H9 (cell line): ENCODE results near the gene SAP25. TPM values are rescaled to one million over a fixed set of nuclear protein-coding genes. Genes with fewer than 3 reads are reported as not detected.

Experiments used
- DNase-seq: peaks from one replicate; pipeline ENCODE4 v3.0.0-alpha.2; 2017
- H2AFZ ChIP-seq: one replicate; pipeline ENCODE4 v1.6.1; 2013; ENCODE audit warnings: mild to moderate bottlenecking, low read length, control low read depth, moderate library complexity
- H2AK5ac ChIP-seq: 2 replicates; pipeline ENCODE4 v1.6.1; 2013; ENCODE audit warnings: low read length, control low read depth, mixed read lengths; ENCODE audit not compliant: insufficient read length
- H2BK120ac ChIP-seq: one replicate; pipeline ENCODE4 v1.6.1; 2013; ENCODE audit warnings: low read depth, mild to moderate bottlenecking, low read length, control low read depth, inconsistent platforms; ENCODE audit not compliant: poor library complexity, severe bottlenecking
- H2BK12ac ChIP-seq: 2 replicates; pipeline ENCODE4 v1.6.1; 2013; ENCODE audit warnings: low read length, control low read depth, mixed read lengths, low read depth; ENCODE audit not compliant: insufficient read length
- H2BK15ac ChIP-seq: 2 replicates; pipeline ENCODE4 v1.6.1; 2013; ENCODE audit warnings: low read depth, low read length, control low read depth
- H2BK20ac ChIP-seq: one replicate; pipeline ENCODE4 v1.6.1; 2013; ENCODE audit warnings: low read depth, mild to moderate bottlenecking, low read length, control low read depth, inconsistent platforms; ENCODE audit not compliant: poor library complexity, severe bottlenecking
- H2BK5ac ChIP-seq: 2 replicates; pipeline ENCODE4 v1.6.1; 2013; ENCODE audit warnings: low read length, control low read depth, mixed read lengths; ENCODE audit not compliant: insufficient read length
- H3K14ac ChIP-seq: 2 replicates; pipeline ENCODE4 v1.6.1; 2013; ENCODE audit warnings: low read length, control low read depth; ENCODE audit not compliant: insufficient read depth
- H3K18ac ChIP-seq: 2 replicates; pipeline ENCODE4 v1.6.1; 2013; ENCODE audit warnings: low read depth, mild to moderate bottlenecking, mixed read lengths, low read length, control low read depth; ENCODE audit not compliant: insufficient read length
- H3K23ac ChIP-seq: 2 replicates; pipeline ENCODE4 v1.6.1; 2013; ENCODE audit warnings: low read length, control low read depth, mixed read lengths, low read depth; ENCODE audit not compliant: insufficient read length
- H3K23me2 ChIP-seq: 2 replicates; pipeline ENCODE4 v1.6.1; 2013; ENCODE audit warnings: low read depth, mild to moderate bottlenecking, mixed read lengths, low read length, control low read depth; ENCODE audit not compliant: insufficient read length, poor library complexity, severe bottlenecking
- H3K27ac ChIP-seq: 2 replicates; pipeline ENCODE4 v1.5.1; 2013; ENCODE audit warnings: low read length, control low read depth, mixed read lengths, low read depth; ENCODE audit not compliant: insufficient read length
- H3K27me3 ChIP-seq: 2 replicates; pipeline ENCODE4 v1.6.1; 2013; ENCODE audit warnings: low read length, control low read depth, inconsistent platforms; ENCODE audit not compliant: insufficient read depth
- H3K4ac ChIP-seq: 2 replicates; pipeline ENCODE4 v1.6.1; 2013; ENCODE audit warnings: low read depth, mild to moderate bottlenecking, control low read depth, inconsistent platforms, low read length, moderate library complexity
- H3K4me1 ChIP-seq: 2 replicates; pipeline ENCODE4 v1.6.1; 2013; ENCODE audit warnings: low read length, control low read depth, inconsistent platforms; ENCODE audit not compliant: insufficient read depth
- H3K4me2 ChIP-seq: 2 replicates; pipeline ENCODE4 v1.6.1; 2013; ENCODE audit warnings: low read length, control low read depth, mixed read lengths; ENCODE audit not compliant: insufficient read length, insufficient read depth
- H3K56ac ChIP-seq: 2 replicates; pipeline ENCODE4 v1.6.1; 2013; ENCODE audit warnings: low read depth, mild to moderate bottlenecking, mixed read lengths, low read length, control low read depth; ENCODE audit not compliant: insufficient read length
- H3K79me1 ChIP-seq: 2 replicates; pipeline ENCODE4 v1.6.1; 2013; ENCODE audit warnings: low read depth, mild to moderate bottlenecking, moderate library complexity, low read length, control low read depth, inconsistent platforms; ENCODE audit not compliant: insufficient read depth, poor library complexity, severe bottlenecking
- H3K79me2 ChIP-seq: 2 replicates; pipeline ENCODE4 v1.6.1; 2013; ENCODE audit warnings: low read length, control low read depth, inconsistent platforms; ENCODE audit not compliant: insufficient read depth
- H3K9ac ChIP-seq: 2 replicates; pipeline ENCODE4 v1.6.1; 2013; ENCODE audit warnings: low read length, control low read depth, mixed read lengths; ENCODE audit not compliant: insufficient read length; ENCODE audit errors: extremely low read depth
- H3K9me3 ChIP-seq: one replicate; pipeline ENCODE4 v1.6.1; 2013; ENCODE audit warnings: low read depth, low read length, inconsistent platforms; ENCODE audit not compliant: control insufficient read depth
- H3T11ph ChIP-seq: one replicate; pipeline ENCODE4 v1.6.1; 2013; ENCODE audit warnings: mild to moderate bottlenecking, low read length, control low read depth, inconsistent platforms
- H4K20me1 ChIP-seq: one replicate; pipeline ENCODE4 v1.6.1; 2013; ENCODE audit not compliant: control insufficient read depth, insufficient read length, insufficient read depth
- H4K5ac ChIP-seq: 2 replicates; pipeline ENCODE4 v1.6.1; 2013; ENCODE audit warnings: low read depth, mild to moderate bottlenecking, mixed read lengths, low read length, control low read depth; ENCODE audit not compliant: insufficient read length
- H4K8ac ChIP-seq: replicated peaks from 2 replicates; pipeline ENCODE4 v1.6.1; 2013; ENCODE audit warnings: low read length, control low read depth, mixed read lengths, low read depth; ENCODE audit not compliant: insufficient read length
- H4K91ac ChIP-seq: 2 replicates; pipeline ENCODE4 v1.6.1; 2013; ENCODE audit warnings: low read depth, mild to moderate bottlenecking, moderate library complexity, mixed read lengths, low read length, control low read depth; ENCODE audit not compliant: insufficient read length
- H3K27ac Mint-ChIP-seq, 3 experiments: 2 replicates in 2 of 3; 3 replicates in 1 of 3; pipeline ENCODE4 v1.8.0; 2020 to 2021; ENCODE audit warnings: mixed read lengths in 3 of 3, mild to moderate bottlenecking in 1 of 3, moderate library complexity in 1 of 3
- H3K27me3 Mint-ChIP-seq: 2 replicates; pipeline ENCODE4 v1.8.0; 2021; ENCODE audit warnings: low read depth, mild to moderate bottlenecking, moderate library complexity, mixed read lengths
- H3K36me3 Mint-ChIP-seq, 3 experiments: 2 replicates in 2 of 3; 3 replicates in 1 of 3; pipeline ENCODE4 v1.8.0; 2020 to 2021; ENCODE audit warnings: low read depth in 3 of 3, mixed read lengths in 3 of 3; ENCODE audit not compliant: insufficient read depth in 1 of 3
- H3K4me1 Mint-ChIP-seq, 2 experiments: 2 replicates each; pipeline ENCODE4 v1.8.0; 2020; ENCODE audit warnings: mixed read lengths in 2 of 2
- H3K4me3 Mint-ChIP-seq, 2 experiments: 2 replicates in 1 of 2; 3 replicates in 1 of 2; pipeline ENCODE4 v1.8.0; 2020 to 2021; ENCODE audit warnings: mild to moderate bottlenecking in 2 of 2, mixed read lengths in 2 of 2, moderate library complexity in 1 of 2
- H3K9me3 Mint-ChIP-seq, 2 experiments: 2 replicates in 1 of 2; 3 replicates in 1 of 2; pipeline ENCODE4 v1.8.0; 2020; ENCODE audit warnings: mild to moderate bottlenecking in 2 of 2, mixed read lengths in 2 of 2, moderate library complexity in 1 of 2
- WGBS: extraction: QIAGEN DNeasy Blood & Tissue Kit; methylation state at CpG from one replicate; pipeline ENCODE4 v1.1.7; 2013; ENCODE audit warnings: missing lambda C conversion rate, low lambda C conversion rate, mixed read lengths; ENCODE audit not compliant: insufficient read length; ENCODE audit errors: extremely low coverage; 5-methylcytosine and 5-hydroxymethylcytosine counted together
- total RNA-seq: library from RNA; stranded (reverse); gene quantifications from 2 replicates; pipeline ENCODE4 v1.2.1, GENCODE V29; 2021
- TF ChIP-seq, protein P1 (sequence below): fragments of 200-600 bp; sonication (generic); conservative IDR thresholded peaks from 3 replicates; pipeline ENCODE4 v1.8.0; 2021; ENCODE audit warnings: antibody characterized with exemption, mild to moderate bottlenecking

Gene SAP25
- total RNA-seq, 1 experiment from 2014 or later: 4.2 TPM

DNA sequence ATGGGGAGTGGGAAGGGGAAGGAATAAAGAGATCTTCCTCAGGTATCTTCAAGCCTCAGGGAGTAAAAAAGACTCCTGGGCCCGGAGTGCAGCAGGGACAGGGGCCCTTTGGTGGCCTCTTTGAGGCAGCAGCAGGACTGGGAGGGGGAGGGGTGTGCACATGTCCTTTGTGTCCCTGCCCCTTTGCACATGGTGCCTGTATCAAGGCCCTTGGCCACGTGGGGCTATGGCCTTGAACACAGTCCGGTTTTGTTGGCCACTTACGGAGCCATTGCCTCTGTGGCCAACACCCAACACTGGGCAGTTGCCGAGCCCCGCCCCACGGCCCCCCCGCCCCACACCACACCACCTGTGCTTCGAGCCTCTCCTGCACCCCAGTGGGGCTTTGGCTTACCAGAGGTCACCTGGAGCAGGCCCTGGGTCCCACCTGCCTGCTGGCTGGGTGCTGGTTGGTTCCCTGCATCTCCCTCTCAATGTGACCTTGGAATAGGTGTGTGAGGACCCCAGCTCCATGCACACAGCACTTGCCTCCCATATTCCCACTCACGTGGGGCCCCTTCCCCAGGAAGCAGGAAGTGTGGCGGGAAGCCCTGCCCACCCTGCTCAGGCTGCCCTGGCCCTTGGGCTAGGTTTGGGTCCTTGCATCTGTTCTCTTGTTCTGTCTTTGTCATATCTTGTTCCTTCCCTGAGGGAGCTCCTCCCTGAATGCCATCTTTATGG, 5.4 kb downstream of the SAP25 start:
- Histone ChIP-seq H2BK12ac (no peak overlapping the region), H3K9me3 (no peaks in the 10 kb centered on the region), H2BK120ac (no peak overlapping the region), H2BK20ac (no peak overlapping the region), H3K56ac (no peak overlapping the region), H3K4me2 (no peak overlapping the region), H2BK15ac (no peak overlapping the region), H3K4me1 (peaks cover 9% of the 10 kb centered on the region; the same call in 1 of the 2 replicates), H4K91ac (no peak overlapping the region), H2AFZ (no peak overlapping the region), H2BK5ac (no peak overlapping the region), H3K9ac (no peak overlapping the region), H3K23ac (no peak overlapping the region), H2AK5ac (no peak overlapping the region), H3K79me2 (no peaks in the 10 kb centered on the region), H4K8ac (no peak overlapping the region), H3K27ac (no peak overlapping the region), H3K79me1 (no peaks in the 10 kb centered on the region), H3K23me2 (peaks cover 9% of the 10 kb centered on the region), H3T11ph (no peak overlapping the region), H3K18ac (no peak overlapping the region), H4K20me1 (no peaks in the 10 kb centered on the region), H3K27me3 (no peaks in the 10 kb centered on the region), H3K4ac (no peak overlapping the region), H4K5ac (no peak overlapping the region), H3K14ac (no peak overlapping the region)
- WGBS: no CpG with 5 or more reads among the region's 11 CpGs
- H3K4me3 Mint-ChIP-seq: peak overlapping the region in 1 of 2 experiments; percentile 7; a peak in 1 of 5 replicates
- H3K4me1 Mint-ChIP-seq: peaks cover 34 to 43% of the 10 kb centered on the region in 2 experiments
- peaks cover 5% of the 10 kb centered on the region for H3K27me3 Mint-ChIP-seq
- H3K27ac Mint-ChIP-seq: no peak overlapping the region
- TF ChIP-seq, protein P1, sequence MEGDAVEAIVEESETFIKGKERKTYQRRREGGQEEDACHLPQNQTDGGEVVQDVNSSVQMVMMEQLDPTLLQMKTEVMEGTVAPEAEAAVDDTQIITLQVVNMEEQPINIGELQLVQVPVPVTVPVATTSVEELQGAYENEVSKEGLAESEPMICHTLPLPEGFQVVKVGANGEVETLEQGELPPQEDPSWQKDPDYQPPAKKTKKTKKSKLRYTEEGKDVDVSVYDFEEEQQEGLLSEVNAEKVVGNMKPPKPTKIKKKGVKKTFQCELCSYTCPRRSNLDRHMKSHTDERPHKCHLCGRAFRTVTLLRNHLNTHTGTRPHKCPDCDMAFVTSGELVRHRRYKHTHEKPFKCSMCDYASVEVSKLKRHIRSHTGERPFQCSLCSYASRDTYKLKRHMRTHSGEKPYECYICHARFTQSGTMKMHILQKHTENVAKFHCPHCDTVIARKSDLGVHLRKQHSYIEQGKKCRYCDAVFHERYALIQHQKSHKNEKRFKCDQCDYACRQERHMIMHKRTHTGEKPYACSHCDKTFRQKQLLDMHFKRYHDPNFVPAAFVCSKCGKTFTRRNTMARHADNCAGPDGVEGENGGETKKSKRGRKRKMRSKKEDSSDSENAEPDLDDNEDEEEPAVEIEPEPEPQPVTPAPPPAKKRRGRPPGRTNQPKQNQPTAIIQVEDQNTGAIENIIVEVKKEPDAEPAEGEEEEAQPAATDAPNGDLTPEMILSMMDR: no peak
- peak; percentile 25 for DNase-seq
- H3K9me3 Mint-ChIP-seq: peaks cover 0 to 2% of the 10 kb centered on the region in 2 experiments; a peak in 1 of 5 replicates
- peaks cover 0 to 4% (median 2%) of the 10 kb centered on the region in 3 experiments; a peak in 1 of 7 replicates for H3K36me3 Mint-ChIP-seq
